Measurements from ENCODE around the gene NCAM1. TPM values are rescaled to one million over a fixed set of nuclear protein-coding genes. Genes with fewer than 3 reads are reported as not detected.
A peak's percentile ranks its signal among the peaks of the same experiment; 100 is the strongest.

The NCAM1 gene
- total and polyA plus RNA-seq, 2 of the 13 experiments (the other 11 are each of a cell fraction or from before 2014, with no cell fraction given): 0.05 TPM; not detected in 1

DNA sequence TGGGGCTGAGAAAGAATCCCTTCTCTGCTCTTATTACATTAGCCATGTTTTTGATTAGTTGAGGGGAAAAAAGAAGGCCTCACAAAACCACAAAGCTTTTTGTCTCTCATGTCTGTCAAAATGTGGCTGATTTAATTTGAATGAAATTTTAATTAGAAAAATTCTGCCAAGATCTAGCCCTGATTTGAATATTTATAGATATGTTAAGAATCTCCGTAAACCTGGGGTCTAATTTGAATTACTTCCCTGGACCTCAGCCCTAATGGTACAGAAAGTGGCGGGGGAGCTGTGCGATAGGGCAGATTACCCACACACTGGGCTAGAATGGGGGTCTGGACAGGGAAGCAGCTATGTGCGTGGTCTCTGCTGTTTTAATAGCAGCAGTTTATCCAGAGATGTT lies 211.9 kb downstream of the NCAM1 start (continued):
- TF ChIP-seq IKZF5 (CRISPR knock-in tag; IDR thresholded peaks at IDR 0.05): no peak
- TF ChIP-seq, protein P1, sequence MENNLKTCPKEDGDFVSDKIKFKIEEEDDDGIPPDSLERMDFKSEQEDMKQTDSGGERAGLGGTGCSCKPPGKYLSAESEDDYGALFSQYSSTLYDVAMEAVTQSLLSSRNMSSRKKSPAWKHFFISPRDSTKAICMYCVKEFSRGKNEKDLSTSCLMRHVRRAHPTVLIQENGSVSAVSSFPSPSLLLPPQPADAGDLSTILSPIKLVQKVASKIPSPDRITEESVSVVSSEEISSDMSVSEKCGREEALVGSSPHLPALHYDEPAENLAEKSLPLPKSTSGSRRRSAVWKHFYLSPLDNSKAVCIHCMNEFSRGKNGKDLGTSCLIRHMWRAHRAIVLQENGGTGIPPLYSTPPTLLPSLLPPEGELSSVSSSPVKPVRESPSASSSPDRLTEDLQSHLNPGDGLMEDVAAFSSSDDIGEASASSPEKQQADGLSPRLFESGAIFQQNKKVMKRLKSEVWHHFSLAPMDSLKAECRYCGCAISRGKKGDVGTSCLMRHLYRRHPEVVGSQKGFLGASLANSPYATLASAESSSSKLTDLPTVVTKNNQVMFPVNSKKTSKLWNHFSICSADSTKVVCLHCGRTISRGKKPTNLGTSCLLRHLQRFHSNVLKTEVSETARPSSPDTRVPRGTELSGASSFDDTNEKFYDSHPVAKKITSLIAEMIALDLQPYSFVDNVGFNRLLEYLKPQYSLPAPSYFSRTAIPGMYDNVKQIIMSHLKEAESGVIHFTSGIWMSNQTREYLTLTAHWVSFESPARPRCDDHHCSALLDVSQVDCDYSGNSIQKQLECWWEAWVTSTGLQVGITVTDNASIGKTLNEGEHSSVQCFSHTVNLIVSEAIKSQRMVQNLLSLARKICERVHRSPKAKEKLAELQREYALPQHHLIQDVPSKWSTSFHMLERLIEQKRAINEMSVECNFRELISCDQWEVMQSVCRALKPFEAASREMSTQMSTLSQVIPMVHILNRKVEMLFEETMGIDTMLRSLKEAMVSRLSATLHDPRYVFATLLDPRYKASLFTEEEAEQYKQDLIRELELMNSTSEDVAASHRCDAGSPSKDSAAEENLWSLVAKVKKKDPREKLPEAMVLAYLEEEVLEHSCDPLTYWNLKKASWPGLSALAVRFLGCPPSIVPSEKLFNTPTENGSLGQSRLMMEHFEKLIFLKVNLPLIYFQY (CRISPR knock-in tag; IDR thresholded peaks at IDR 0.05; ENCODE audit: borderline replicate concordance): no peak

DNA sequence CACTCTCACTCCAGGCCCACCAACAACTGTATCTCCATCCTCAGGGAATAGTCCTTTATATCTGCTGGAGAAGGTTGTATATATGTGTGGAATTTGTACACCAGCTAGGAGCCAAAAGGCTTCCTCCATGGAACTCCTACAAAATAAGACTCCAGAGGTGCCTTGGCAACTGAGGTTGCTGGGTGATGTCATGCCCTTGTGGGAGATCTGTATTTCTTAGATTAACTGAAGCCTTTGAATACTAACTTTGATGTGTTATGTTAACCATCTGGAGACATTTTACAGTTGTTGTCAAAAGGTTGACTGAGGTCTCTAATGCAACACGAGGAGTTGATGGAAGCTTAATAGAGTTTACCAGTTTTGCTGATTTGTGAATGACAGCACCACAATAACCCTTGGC lies 213.7 kb downstream of the NCAM1 start:
- no peak overlapping the region for H3K9ac ChIP-seq (ENCODE audit: insufficient read depth, low read depth, low read length)
- H4K20me1 ChIP-seq (ENCODE audit: insufficient read depth, low read length): no peaks in the 10 kb centered on the region
- H3K4me3 ChIP-seq (replicated peaks in 1 of 3; ENCODE audit: insufficient read depth in 1 of 3, low read depth in 2 of 3, low read length in 3 of 3): no peak overlapping the region
- 0% methylated on average over 1 of the region's 1 CpG for WGBS (ENCODE audit: low lambda C conversion rate)
- H3K27ac ChIP-seq (ENCODE audit: extremely low read length, insufficient read depth, low read length): no peak overlapping the region
- no peaks in the 10 kb centered on the region for H3K79me2 ChIP-seq (ENCODE audit: insufficient read depth, low read length)
- DNase-seq (ENCODE audit: low spot score) (no peak), FAIRE-seq (no peak), ATAC-seq (no peak)
- H2AFZ ChIP-seq (ENCODE audit: low read length): no peak overlapping the region
- no peak overlapping the region for H3K4me2 ChIP-seq (ENCODE audit: low read depth, low read length)
- ChIA-PET CTCF (ENCODE audit: low intra/inter-chr PET ratio, low total read pairs) (no interaction called here), POLR2A (no interaction called here)
- TF ChIP-seq KDM3A (CRISPR knock-in tag; IDR thresholded peaks at IDR 0.05; ENCODE audit: low read depth) (no peak), ATF7 (IDR thresholded peaks at IDR 0.05) (0 out of 2 replicates have a peak, but pooled peaks have one; percentile 17), ATF7 (CRISPR knock-in tag; IDR thresholded peaks at IDR 0.05) (no peak), NFATC3 (CRISPR knock-in tag; IDR thresholded peaks at IDR 0.05) (no peak), ZNF12 (CRISPR knock-in tag; IDR thresholded peaks at IDR 0.05) (no peak), ZNF619 (CRISPR knock-in tag; IDR thresholded peaks at IDR 0.05) (no peak), IRF2 (CRISPR knock-in tag; IDR thresholded peaks at IDR 0.05) (no peak), PRPF4 (IDR thresholded peaks at IDR 0.05; ENCODE audit: low read depth, low read length, poor library complexity, severe bottlenecking) (no peak), TFDP2 (CRISPR knock-in tag; IDR thresholded peaks at IDR 0.05) (no peak)
- no peaks in the 10 kb centered on the region for H3K4me1 ChIP-seq (ENCODE audit: insufficient read depth, low read length)
- no peaks in the 10 kb centered on the region for H3K36me3 ChIP-seq (replicated peaks in 1 of 2; ENCODE audit: control insufficient read depth in 1 of 2, insufficient read depth in 2 of 2, low read length in 2 of 2)
- intact Hi-C loops (cut with micrococcal nuclease; ENCODE audit: unreplicated experiment) (no loop called here), in situ Hi-C loops (cut with HindIII; ENCODE audit: extremely low pct_ligation_motif_present, low pct_unique_long_range_greater_than_20kb) (no loop called here)
- no peaks in the 10 kb centered on the region for H3K9me3 ChIP-seq (ENCODE audit: low read length)
- no TSS peak for BruUV-seq (replicated peaks)
- peaks cover 0 to 10% of the 10 kb centered on the region in 2 experiments; a peak in 2 of 5 replicates for H3K27me3 ChIP-seq (ENCODE audit: control insufficient read depth in 1 of 2, insufficient read depth in 2 of 2, low read length in 2 of 2)
